GM21526 (cell line): ENCODE measurements around the gene P2RX4.
"Not testable (repeated sequence)": the region's sequence is repeated elsewhere in the genome, so short reads cannot be mapped to it uniquely, and the experiment has no call there.

Experiments used
- ATAC-seq: cut with Tn5 transposase; IDR thresholded peaks from one replicate; pipeline ENCODE4 v1.9.1; 2021; ENCODE audit warnings: moderate library complexity; ENCODE audit not compliant: unreplicated experiment, low FRiP score

The P2RX4 gene

DNA sequence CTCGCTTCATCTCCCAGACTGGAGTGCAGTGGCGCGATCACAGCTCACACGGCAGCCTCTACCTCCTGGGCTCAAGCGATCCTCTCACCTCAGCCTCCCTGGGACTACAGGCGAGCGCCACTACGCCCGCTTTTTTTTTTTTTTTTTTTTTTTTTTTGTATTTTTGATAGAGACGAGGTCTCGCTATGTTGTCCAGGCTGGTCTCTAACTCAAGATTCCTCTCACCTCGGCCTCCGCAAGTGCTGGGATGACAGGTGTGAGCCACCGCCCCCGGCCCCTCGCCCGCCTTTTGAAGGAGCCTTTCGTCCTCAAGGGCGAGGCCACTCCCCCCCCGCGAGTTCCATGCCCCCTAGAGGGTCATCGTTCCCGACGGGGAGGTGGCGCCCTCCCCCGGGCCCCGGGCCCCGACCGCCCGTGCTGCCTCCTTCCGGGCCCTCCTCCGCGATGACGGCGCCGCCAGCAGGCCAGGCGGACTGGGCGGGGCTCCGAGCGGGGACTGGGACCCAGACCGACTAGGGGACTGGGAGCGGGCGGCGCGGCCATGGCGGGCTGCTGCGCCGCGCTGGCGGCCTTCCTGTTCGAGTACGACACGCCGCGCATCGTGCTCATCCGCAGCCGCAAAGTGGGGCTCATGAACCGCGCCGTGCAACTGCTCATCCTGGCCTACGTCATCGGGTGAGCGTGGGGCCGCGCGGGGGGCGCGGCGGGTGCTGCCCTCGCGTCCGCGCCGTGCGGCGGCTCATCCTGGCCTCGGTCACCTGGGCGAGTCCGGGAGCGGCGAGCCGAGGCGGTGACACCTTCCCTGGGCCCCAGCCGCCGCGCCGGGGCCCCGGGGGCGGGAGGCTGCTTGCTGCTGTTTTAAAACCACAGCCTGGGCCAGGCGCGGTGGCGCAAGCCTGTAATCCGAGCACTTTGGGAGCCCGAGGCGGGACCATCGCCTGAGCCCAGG is at the start of gene P2RX4:
P2RX4 (plus strand) TSS at position 506 of the 949 bp plus-strand sequence; CDS start at position 542, 36 bp downstream.
- peak; percentile 82 for ATAC-seq

DNA sequence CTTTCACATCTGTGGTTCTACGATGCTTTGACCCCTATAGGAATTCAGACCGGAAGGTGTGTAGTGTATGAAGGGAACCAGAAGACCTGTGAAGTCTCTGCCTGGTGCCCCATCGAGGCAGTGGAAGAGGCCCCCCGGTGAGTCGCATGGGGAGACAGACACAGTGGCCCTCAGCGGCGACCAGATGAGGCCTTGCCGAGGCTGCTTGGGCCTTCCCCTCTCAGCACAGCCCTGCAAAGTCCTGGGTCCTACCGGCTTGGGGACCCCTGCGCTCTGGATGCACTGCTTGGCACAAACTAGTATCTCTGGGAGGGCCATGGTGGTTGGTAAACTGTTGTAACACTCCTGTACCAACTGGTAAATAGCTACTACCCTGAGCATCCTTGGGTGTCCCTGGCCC is 47.5 kb upstream of the P2RX4 start:
- no peak for ATAC-seq

GRCh38 chr12:121162985-121163384 is 46.9 kb upstream of the P2RX4 start:
- no peak for ATAC-seq

DNA sequence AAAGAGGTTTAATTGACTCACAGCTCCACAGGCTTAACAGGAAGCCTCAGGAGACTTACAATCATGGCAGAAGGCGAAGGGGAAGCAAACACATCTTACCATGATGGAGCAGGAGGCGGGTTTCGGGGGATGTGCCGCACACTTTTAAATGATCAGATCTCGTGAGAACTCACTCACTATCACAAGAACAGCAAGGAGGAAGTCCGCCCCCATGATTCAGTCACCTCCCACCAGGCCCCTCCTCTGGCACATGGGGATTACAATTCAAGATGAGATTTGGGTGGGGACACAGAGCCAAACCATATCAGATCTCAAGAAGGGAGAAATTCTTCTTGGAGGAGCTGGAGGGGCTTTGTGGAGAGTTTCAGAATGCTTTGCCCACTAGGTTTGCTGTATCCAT is 45.1 kb upstream of the P2RX4 start:
- not testable (repeated sequence) for ATAC-seq

GRCh38 chr12:121165316-121165715 is 44.6 kb upstream of the P2RX4 start:
- ATAC-seq: no peak

DNA sequence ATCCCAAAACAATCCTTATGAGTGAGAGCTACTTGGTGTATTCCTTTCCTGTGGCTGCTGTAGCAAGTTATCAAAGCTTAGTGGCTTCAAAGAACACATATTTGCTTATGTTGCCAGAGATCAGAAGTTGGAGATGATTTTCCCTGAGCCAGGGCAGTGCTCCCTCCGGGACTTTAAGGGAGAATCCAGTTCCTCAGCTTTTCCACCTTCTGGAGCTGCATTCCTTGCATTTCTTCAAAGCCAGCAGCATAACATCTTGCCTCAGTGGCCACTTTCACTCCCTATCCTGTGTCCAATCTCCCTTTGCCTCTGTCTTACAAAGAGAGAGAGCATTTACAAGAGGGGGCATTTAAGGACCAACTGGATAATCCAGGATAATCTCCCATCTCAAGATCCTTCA is 43.6 kb upstream of the P2RX4 start:
- ATAC-seq: no peak

- no peak for ATAC-seq
Measured at GRCh38 chr12:121167232-121167820, 42.6 kb upstream of the P2RX4 start.

DNA sequence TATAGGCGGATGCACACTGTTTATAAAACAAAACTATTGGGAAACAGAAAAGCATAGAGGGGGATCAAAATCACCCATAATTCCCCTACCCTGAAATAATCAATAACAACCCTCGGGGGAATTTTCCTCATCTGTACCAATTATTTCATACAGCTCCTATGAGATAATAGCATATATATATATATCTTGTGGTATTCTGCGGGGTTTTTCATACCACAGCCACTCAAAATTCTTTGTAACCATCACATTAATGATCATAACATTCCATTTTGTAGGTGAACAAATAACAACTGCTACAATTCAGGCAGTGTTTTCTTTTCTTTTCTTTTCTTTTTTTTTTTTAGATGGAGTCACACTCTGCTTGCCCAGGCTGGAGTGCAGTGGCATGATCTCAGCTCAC is 42.0 kb upstream of the P2RX4 start:
- no peak for ATAC-seq

DNA sequence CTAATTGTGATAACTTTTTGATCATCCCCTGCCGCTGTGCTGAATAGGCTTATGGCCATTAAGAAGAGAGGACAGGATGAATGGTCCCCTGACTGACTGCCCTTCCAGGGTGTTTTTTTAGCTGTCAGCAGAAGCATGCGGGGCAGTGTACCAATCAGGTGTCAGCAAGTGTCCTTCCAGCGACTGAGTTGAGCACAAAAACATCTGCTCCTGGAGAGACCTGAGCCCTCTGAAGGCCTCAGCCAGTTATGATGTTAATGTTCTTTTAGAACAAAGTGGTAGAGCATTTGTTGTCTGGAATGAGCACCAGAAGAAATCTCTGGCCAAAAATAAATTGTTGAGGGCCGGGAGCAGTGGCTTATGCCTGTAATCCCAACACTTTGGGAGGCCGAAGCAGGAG is 39.8 kb upstream of the P2RX4 start:
- ATAC-seq: no peak

DNA sequence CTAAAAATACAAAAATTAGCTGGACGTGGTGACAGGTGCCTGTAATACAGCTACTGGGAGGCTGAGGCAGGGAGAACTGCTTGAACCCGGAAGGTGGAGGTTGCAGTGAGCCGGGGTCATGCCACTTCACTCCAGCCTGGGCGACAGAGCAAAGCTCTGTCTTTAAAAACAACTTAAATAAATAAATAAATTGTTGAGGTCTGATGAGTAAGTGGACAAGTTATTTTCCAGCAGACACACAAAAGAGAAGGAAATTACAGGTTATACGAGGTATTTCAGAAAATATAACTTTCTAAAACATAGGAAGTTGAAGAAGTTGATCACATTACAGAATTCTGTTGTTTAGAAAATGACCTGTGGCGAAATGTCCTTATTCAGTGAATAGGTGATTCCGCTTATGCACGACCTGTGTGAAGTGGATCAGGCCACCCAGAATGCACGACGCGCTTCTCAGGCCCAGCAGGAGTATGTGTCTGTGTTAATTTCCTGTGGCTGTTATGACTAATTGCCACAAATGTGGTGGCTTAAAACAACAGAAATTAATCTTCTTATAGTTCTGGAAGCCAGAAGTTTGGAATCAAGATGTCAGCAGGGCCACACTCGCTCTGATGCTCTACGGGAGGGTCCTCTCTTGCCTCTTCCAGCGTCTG is 39.2 kb upstream of the P2RX4 start:
- no peak for ATAC-seq

GRCh38 chr12:121172145-121172544 is 37.8 kb upstream of the P2RX4 start:
- ATAC-seq: no peak

DNA sequence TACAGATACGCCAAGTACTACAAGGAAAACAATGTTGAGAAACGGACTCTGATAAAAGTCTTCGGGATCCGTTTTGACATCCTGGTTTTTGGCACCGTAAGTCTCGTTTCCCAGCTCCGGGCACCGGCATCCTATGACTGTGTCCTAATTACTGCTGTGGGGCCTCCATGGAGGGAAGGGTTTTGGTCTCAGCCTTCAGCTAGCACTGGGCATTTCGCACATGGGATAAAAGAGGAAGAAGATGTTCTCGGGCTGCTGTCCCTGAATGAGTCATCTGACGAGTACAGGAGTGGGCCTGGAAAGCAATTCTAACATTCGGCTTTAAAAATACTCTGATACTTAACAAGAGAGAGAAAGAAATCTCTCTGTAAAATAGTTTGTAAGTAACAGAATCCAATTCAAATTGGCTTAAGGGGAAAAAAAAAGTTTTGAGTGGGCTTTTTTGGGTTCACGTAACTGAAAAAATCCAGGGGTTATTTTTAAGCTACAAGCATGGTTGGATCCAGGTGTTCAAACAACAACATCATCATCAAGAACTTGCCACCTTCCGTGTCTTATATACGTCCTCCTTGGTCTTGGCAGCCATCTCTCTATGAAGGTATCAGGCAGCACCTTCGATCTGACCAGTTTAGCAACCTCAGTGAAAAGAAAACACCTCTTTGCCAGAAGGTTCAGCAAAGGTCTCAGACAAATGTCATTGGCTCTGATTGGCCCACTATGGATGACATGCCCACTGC is 34.4 kb upstream of the P2RX4 start:
- no peak for ATAC-seq

DNA sequence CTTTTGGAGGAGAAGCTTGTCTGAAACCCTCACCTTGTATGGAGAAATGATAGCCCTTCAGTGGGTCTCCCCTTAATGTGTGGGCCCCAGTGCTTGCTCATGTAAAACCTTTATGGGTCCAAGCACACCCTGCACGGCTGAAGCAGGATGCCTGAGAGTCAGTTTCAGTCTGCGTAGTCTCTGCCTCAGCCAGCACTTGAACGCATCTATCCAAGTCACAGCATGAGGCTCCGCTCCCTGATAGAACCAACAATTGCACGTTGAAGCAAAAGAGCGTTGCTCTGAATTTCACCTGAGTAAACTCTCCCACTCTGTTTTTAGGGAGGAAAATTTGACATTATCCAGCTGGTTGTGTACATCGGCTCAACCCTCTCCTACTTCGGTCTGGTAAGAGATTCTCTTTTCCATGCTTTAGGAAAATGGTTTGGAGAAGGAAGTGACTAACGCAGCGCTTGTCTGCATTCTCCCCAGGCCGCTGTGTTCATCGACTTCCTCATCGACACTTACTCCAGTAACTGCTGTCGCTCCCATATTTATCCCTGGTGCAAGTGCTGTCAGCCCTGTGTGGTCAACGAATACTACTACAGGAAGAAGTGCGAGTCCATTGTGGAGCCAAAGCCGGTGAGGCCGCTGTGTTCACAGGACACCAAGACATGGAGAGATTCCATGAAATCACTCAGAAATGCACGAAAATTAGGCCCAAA is 33.0 kb upstream of the P2RX4 start:
- no peak for ATAC-seq

DNA sequence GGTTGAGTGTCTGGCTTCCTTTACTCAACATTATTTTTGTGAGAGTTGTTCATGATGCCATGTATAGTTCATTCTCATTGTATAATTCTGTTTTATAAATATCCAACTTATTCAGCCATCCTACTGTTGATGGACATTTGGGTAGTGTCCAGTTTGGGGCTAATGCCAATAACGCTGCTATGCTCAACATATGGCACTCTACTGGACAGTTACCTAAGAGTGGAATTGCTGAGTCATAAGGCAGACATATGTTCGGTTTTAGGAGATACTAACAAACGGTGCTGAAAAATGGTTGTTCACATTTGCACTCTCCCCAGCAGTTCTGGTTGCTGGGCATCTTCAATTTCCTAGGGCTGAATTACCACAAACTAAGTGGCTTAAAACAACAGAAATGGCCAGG is 28.7 kb upstream of the P2RX4 start:
- ATAC-seq: no peak

- no peak for ATAC-seq
Measured at GRCh38 chr12:121182222-121182893, 27.6 kb upstream of the P2RX4 start.

DNA sequence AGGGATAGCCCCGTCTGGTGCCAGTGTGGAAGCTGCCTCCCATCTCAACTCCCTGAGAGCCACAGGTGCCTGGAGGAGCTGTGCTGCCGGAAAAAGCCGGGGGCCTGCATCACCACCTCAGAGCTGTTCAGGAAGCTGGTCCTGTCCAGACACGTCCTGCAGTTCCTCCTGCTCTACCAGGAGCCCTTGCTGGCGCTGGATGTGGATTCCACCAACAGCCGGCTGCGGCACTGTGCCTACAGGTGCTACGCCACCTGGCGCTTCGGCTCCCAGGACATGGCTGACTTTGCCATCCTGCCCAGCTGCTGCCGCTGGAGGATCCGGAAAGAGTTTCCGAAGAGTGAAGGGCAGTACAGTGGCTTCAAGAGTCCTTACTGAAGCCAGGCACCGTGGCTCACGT is 25.5 kb upstream of the P2RX4 start:
- ATAC-seq: no peak

DNA sequence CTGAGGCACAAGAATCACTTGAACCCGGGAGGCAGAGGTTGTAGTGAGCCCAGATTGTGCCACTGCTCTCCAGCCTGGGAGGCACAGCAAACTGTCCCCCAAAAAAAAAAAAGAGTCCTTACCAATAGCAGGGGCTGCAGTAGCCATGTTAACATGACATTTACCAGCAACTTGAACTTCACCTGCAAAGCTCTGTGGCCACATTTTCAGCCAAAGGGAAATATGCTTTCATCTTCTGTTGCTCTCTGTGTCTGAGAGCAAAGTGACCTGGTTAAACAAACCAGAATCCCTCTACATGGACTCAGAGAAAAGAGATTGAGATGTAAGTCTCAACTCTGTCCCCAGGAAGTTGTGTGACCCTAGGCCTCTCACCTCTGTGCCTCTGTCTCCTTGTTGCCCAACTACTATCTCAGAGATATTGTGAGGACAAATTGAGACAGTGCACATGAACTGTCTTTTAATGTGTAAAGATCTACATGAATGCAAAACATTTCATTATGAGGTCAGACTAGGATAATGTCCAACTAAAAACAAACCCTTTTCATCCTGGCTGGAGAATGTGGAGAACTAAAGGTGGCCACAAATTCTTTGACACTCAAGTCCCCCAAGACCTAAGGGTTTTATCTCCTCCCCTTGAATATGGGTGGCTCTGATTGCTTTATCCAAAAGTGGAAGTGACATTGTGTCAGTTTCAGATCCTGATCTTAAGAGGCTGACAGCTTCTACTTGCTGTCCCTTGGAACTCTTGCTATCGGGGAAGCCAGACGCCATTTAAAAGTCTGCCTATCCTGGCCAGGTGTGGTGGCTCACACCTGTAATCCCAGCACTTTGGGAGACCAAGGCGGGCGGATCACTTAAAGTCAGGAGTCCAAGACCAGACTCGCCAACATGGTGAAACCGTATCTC is 24.7 kb upstream of the P2RX4 start:
- no peak for ATAC-seq

GRCh38 chr12:121186826-121187225 is 23.1 kb upstream of the P2RX4 start:
- no peak for ATAC-seq

- no peak for ATAC-seq
Measured at GRCh38 chr12:121187501-121187900, 22.4 kb upstream of the P2RX4 start.
